GM21717 (cell line): ENCODE measurements around the gene ARF6.
"Not testable (repeated sequence)": the region's sequence is repeated elsewhere in the genome, so short reads cannot be mapped to it uniquely, and the experiment has no call there.

Experiments
- ATAC-seq: cut with Tn5 transposase; IDR thresholded peaks from one replicate; pipeline ENCODE4 v1.9.1; 2021; ENCODE audit warnings: mild to moderate bottlenecking, moderate library complexity; ENCODE audit not compliant: unreplicated experiment

Gene ARF6

DNA sequence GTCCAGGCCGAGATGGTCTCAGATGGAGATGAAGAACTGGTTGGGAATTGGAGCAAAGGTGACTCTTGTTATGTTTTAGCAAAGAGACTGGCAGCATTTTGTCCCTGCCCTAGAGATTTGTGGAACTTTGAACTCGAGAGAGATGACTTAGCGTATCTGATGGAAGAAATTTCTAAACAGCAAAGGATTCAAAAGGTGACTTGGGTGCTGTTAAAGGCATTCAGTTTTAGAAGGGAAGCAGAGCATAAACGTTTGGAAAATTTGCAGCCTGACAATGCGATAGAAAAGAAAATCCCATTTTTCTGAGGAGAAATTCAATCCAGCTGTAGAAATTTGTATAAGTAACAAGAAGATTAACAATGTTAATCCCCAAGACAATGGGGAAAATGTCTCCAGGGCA lies 44.0 kb downstream of the ARF6 start:
- not testable (repeated sequence) for ATAC-seq

DNA sequence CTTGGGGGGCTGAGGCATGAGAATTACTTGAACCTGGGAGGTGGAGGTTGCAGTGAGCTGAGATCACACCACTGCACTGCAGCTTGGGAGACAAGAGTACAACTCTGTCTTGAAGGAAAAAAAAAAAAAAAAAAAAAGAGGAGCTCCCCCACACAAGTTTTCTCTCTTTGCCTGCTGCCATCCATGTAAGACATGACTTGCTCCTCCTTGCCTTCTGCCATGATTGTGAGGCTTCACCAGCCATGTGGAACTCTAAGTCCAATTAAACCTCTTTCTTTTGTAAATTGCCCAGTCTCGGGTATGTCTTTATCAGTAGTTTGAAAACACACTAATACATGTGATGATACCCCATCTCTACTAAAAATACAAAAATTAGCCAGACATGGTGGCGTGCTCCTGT lies 46.3 kb downstream of the ARF6 start:
- not testable (repeated sequence) for ATAC-seq

DNA sequence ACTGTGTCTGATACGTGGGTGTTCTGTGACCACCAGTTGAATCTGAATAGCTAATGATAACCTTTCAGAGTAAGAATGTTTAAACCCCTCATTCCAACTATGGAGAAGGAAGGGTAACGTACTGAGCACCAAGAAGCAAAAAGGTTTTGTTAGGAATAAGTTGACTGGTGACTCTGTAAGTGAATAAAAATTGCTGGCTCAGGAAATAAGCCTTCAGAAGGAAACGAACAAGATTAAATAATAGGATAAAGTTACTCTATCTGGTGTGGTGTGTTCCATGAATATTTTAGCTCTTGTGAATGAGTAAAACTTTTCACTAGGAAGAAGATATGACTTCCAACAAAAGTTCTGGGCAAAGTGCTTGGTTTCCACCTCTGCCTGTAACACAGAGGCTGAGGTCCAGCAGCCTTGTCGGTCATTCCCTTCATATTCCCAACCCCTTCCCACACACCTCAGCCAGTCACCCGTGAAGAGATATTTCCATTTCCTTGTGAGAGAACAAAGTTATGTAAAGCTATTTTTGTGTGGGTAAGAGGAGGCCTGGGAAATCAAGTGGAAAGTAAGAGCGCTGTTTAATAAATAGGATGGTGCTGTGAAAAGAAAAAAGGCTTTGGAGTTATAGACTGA lies 47.1 kb downstream of the ARF6 start:
- ATAC-seq: no peak

DNA sequence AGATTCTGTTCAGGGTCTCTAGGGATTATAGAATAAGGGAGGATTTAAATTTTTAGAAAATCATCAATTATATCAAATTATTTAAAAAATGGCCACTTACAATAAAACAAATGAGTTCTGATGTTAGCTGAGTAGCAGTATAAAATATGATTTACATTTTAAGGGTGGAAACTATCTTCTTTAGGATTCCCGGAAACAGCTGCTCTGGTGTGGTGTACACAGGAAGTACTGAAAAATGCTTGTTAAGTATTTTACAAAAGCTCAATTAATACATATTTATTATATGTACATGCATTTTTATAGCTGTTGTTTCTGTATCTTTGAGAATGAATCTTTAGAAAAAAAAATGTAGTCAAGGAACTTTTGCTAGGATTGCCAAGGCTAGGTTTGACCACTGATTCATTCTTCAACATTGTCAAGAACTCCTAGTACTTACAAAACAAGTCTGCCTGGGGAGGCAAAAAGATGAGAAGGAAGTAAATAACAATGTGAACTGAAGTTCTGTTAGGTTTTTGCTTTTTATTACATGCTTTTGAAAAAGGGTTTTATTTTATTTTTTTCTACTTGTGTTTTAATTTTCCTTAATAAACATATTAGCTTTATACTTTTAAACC lies 48.0 kb downstream of the ARF6 start:
- ATAC-seq: no peak

DNA sequence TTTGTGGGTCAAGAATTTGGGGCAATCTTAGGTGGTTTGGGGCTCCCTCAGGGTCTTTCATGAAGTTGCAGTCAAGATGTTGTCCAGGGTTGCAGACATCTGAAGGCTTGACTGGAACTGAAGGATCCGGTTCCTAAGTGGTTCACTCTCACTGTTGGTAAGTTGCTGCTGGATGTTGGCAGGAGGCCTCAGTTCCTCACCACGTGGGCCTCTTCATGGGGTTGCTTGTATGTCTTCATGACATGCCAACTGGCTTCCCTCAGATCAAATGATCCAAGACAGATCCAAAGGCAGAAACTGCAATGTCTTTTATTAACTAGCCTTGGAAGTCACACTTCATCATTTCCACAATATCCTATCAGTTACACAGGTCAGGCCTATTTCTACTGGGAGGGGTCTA lies 49.2 kb downstream of the ARF6 start:
- ATAC-seq: no peak

DNA sequence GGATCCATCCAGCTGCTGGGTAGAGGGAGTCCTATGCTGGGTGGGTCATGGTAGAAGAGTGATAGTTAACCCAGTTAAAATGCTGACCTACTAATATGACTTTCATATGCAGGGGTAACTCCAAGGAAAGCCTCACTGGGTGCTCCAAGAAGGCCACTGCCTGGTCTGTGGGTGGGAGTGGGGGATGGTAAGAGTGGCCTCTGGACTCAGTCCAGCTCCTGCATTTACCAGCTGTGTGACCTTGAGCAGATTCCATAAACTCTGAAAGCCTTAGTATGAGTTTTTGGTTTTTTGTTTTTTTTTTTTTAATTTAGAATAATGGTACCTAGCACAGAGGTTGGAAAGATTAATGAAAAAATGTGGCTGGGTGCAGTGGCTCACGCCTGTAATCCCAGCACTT lies 51.6 kb downstream of the ARF6 start:
- no peak for ATAC-seq

DNA sequence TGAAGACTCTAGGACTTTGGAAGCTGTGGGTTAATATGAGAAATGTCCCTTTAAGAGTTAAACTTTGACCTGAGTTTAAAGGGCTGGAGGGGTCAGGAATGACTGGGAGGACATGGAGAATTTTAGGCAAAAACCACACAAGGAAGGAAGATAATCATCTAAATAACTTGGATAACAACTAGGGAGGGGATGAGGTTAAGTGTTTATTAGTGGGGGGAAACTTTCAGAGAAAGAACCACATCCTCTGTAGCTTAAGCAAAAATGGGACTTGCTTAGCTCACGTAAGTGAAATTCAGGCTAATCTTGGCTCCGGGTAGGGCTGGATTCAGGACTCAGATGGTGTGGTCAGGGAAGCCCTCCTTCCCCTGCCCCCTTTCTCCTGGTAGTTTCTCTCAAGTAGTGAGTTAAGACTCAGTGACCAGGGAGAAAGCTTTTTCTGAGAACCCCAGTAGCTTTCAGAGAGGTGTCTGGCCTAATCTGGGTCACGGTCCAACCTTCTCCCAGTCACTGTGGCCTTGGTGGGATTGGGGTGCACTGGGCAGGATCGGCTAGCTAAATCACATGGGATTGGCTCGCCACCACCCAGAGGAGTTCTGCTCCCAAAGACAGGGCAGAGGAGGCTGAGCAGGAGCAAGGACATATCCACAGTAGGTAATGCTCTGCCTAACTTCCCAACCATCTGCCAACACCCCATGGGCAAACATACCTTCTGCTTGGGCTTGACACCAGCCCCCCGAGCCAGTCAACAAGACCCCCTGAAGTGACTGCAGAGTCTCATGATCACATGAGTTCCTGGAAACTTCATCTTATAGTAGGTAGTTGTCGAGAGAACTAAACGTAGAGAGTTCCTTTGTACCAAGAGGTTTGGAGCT lies 52.8 kb downstream of the ARF6 start:
- no peak for ATAC-seq
